WTC11 (cell line): ENCODE results near the gene LHPP.

ENCODE experiments used
- CTCF ChIP-seq: fragments of 200-600 bp; IDR thresholded peaks from 2 replicates; pipeline ENCODE4 v1.8.0; 2022; ENCODE audit warnings: antibody characterized with exemption
- MAX ChIP-seq: sonication (generic); formaldehyde crosslinking; IDR thresholded peaks from 2 replicates; pipeline ENCODE4 v1.8.0; 2022; ENCODE audit warnings: mild to moderate bottlenecking, missing genetic modification reagents

GRCh38 chr10:124637746-124638145 lies 176.1 kb downstream of the LHPP start:
- no peak for TF ChIP-seq CTCF
- TF ChIP-seq MAX: no peak
